Hair follicular keratinocyte (primary cell): ENCODE measurements around the gene MMP23B. TPM values are rescaled to one million over a fixed set of nuclear protein-coding genes. Genes with fewer than 3 reads are reported as not detected.

Experiments used
- total RNA-seq: library from RNA; depleted of rRNA; stranded (reverse); fragments of >200 nt; gene quantifications from 2 replicates; pipeline ENCODE4 v1.2.3, GENCODE V29; 2015

The MMP23B gene
- total RNA-seq = 0.08 and 3.7 TPM in 2 replicates

GRCh38 chr1:1631782-1632420 is at the start of gene MMP23B:
Gene MMP23B (plus strand): TSS chr1:1632173. CDS start chr1:1632219, 46 bp downstream.

DNA sequence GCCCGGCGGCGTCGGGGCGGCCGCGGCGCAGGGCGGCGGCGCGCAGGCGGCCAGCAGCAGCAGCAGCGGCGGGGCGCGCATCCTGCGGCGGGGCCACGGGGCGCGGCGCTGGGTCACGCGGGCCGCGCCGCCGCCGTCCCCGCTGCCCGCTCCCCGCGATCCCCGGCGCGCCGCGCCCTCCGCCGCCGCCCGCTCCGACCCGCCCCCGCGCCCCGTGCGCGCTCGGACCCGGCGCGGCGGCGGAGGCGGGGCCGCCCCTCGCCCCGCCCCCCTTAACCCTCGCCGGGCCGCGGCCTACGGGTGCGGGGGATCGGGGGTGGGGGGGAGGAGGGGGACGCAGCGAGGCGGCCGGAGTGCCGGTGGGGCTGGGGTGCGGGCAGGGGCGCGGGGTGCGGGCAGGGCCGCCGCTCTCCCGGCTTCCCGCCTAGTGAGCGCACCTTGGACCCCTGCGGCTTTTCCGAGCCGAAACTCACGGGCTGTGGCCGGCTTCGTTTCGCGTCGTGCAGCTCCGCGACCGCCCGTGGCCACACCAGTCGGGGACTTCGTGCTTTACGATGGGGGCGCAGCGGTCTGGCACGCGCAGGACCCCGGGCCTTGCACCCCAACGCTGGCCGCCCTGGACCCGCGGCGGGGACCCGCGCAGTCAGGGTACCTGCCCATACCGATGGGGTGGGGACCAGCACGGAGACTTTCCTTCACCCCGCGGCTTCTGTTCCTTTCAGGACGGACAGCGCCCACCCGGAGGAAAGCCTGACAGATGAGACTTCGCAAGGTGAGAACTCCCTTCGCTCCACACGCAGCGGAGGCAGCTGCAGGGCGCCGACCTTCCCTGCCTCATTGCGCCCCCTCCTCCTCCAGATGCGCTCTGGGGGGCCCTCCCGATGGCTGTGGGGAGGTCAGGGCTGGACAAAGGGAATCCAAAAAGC is 31.8 kb upstream of the MMP23B start, which contains the start of gene FNDC10:
Gene FNDC10 (minus strand): TSS at position 201 of the 926 bp plus-strand sequence. CDS start 120 bp downstream, at position 81.

DNA sequence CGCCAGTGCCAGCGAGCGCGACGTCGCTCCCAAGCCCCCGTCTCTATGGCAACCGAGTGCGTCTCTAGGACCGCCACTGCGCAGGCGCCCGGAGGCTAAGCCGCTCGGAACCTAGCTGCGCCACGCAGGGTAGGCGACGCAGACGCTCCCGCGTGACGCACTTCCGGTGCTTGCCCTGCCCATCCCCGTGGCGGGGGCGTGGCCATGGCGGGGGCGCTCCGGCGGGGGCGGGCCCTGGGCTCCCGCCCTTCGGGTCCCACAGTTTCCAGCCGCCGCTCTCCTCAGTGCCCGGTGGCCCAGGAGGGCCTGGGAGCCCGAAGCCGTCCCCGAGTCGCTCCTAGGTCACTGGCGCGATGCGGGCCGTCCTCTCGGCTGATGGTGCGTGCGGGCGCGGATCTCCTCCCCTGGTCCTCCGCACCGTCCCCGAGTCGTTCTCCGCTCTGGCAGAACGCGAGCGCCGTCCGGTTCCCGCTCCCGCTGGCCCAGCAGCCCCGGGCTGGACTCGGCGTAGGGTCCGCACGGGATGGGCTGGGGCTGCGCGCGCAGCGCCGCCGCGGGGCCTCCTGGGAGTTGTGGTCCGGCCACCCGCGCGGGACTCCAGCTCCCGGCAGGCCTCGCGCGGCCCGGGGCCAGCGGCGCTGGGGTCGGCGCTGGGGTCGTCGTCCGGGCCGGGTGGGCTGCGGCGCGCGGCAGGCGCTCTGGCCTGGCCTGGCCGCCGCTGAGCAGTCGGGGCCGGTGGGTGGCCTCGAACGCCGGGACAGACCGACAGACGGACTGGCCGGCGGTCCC is 16.5 kb upstream of the MMP23B start, which contains the start of gene MIB2:
Gene MIB2 (plus strand): TSS at position 245 of the 789 bp plus-strand sequence. CDS start 7,953 bp downstream, outside the sequence.

DNA sequence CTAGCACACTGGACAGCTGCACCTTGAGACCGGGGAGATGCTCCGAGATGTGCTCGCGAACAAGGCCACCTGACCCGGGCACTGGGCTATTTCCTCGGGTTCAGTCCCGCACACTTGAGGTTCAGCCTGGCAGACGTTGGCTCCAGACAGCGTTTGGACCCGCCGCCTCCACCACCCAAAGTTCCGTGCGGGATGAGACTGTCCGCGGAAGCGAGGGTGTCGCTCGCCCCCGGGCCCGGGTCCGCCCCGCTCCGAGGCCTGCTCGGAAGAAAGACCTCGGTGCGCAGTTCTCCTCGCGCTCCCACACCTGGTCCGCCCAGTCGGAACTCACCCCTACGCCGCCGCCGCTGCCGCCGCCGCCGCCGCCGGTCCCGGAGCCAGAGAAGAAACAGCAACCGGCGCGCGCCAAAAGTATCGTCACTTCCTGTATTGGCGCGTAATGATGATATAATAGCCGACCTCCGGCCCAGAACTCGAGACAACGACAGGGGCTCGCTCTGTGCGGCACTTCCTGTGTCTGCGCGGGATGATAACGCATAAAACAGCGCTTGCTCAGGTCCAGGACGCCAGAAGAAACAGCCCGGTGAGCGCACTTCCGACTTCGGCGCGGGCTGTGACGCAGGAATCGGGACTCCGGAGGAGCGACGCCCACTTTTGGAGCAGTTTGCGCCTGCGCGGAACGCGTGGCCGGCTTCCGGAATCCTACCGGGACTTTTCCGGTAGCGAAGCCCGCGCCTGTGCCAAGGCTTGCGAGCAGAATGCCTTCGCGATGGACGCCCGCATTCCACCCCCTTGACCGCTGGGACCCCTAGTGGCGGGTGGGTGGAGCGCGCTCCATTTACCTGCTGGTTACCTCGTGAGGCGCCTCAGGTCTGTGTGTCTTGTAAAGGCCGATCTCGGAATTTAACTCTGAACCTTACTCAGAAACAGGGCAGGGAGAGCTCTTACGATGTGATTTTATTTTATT is 26.9 kb downstream of the MMP23B start, which contains the start of gene CDK11B:
Gene CDK11B (minus strand): TSS at position 422 of the 967 bp plus-strand sequence. CDS start 1,519 bp downstream, outside the sequence.

Other genes with a start within 250 kb of the MMP23B start
- gene CCNL2, start 232.8 kb upstream of the MMP23B start, total RNA-seq = 39.0 and 54.7 TPM in 2 replicates
- gene MRPL20, start 224.9 kb upstream of the MMP23B start, total RNA-seq = 106 and 211 TPM in 2 replicates
- gene ANKRD65, start 210.9 kb upstream of the MMP23B start, total RNA-seq = 4.9 and 5.8 TPM in 2 replicates
- gene VWA1, start 196.5 kb upstream of the MMP23B start, total RNA-seq = 7.6 and 12.5 TPM in 2 replicates
- gene ATAD3C, start 182.5 kb upstream of the MMP23B start, total RNA-seq = not detected in 2 replicates
- 15.9 and 49.1 TPM in 2 replicates for gene ATAD3B, start 160.4 kb upstream of the MMP23B start, total RNA-seq
- gene ATAD3A, start 120.0 kb upstream of the MMP23B start, total RNA-seq = 40.2 and 78.4 TPM in 2 replicates
- gene TMEM240, start 91.5 kb upstream of the MMP23B start, total RNA-seq = not detected in 2 replicates
- gene SSU72, start 57.3 kb upstream of the MMP23B start, total RNA-seq = 130 and 156 TPM in 2 replicates
- 3.5 and 4.7 TPM in 2 replicates for gene FNDC10, start 32.0 kb upstream of the MMP23B start, total RNA-seq
- 24.0 and 45.4 TPM in 2 replicates for gene MIB2, start 16.7 kb upstream of the MMP23B start, total RNA-seq
- 9.0 and 14.0 TPM in 2 replicates for gene CDK11B, start 26.8 kb downstream of the MMP23B start, total RNA-seq
- gene SLC35E2B, start 60.6 kb downstream of the MMP23B start, total RNA-seq = 8.0 and 12.4 TPM in 2 replicates
- gene CDK11A, start 92.2 kb downstream of the MMP23B start, total RNA-seq = 7.2 and 10.3 TPM in 2 replicates
- gene NADK, start 146.3 kb downstream of the MMP23B start, total RNA-seq = 30.9 and 48.6 TPM in 2 replicates